Activated naive CD4-positive, alpha-beta T cell treated with anti-CD3 and anti-CD28 coated beads, Interleukin-2, amount 50 U/mL, for 24 hours (primary cell): ENCODE data around the gene GOLGA3.
A peak's percentile ranks its signal among the peaks of the same experiment; 100 is the strongest.
"Not testable (repeated sequence)": the region's sequence is repeated elsewhere in the genome, so short reads cannot be mapped to it uniquely, and the experiment has no call there.

ENCODE experiments used
- H3K27ac Mint-ChIP-seq: one replicate; pipeline ENCODE4 v1.8.0; 2021; ENCODE audit warnings: mild to moderate bottlenecking, mixed read lengths
- H3K27me3 Mint-ChIP-seq: one replicate; pipeline ENCODE4 v1.8.0; 2021; ENCODE audit warnings: mixed read lengths
- H3K36me3 Mint-ChIP-seq: one replicate; pipeline ENCODE4 v1.8.0; 2021; ENCODE audit warnings: mixed read lengths
- H3K4me1 Mint-ChIP-seq: one replicate; pipeline ENCODE4 v1.8.0; 2021; ENCODE audit warnings: mixed read lengths
- H3K4me3 Mint-ChIP-seq: one replicate; pipeline ENCODE4 v1.8.0; 2021; ENCODE audit warnings: mild to moderate bottlenecking, mixed read lengths
- H3K9me3 Mint-ChIP-seq: one replicate; pipeline ENCODE4 v1.8.0; 2021; ENCODE audit warnings: mixed read lengths

GOLGA3 gene

DNA sequence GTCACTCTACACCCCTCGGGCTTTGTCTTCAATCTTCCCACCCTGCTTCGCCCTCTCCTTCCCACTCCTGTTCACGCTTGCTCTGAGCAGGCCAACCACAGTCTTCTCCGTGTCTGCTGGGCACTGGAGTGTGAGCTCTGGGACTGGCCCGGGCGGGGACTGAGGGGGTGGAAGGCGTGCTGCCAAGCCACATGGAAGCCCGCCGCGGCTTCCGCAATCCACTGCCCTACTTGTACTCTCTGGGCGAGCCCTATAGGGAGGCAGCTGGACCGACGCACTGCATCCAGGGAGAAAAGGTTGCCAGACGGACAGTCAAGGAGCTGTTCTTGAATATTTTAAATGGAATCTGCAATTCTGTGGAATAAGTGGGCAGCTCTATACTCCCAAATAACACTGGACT lies 24.8 kb downstream of the GOLGA3 start:
- H3K4me1 Mint-ChIP-seq = peaks cover 12% of the 10 kb centered on the region
- H3K27ac Mint-ChIP-seq = no peak overlapping the region
- no peaks in the 10 kb centered on the region for H3K9me3 Mint-ChIP-seq
- peaks cover 14% of the 10 kb centered on the region for H3K36me3 Mint-ChIP-seq
- H3K27me3 Mint-ChIP-seq = no peaks in the 10 kb centered on the region
- no peak overlapping the region for H3K4me3 Mint-ChIP-seq

DNA sequence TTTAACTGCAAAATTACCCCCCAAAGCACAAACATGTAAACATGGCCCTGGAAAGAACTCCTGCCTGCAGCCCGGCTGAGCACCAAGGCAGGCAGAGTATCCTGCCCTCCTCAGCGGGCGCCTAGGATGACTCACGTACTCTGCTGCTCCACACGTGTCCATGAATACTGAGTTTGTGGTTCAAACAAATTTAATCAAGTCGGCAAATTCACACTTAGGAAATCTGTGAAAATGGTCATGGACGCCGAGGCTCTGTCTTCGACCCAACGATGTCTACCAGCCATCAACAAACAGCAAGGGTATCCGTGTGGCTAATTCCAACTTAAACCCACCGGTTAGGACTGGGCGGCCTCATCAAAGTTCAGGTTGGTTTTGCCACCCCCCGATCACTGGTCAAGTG lies 25.5 kb downstream of the GOLGA3 start:
- Mint-ChIP-seq H3K27me3 (no peaks in the 10 kb centered on the region), H3K27ac (peak overlapping the region; percentile 35), H3K9me3 (no peaks in the 10 kb centered on the region), H3K36me3 (peaks cover 15% of the 10 kb centered on the region), H3K4me1 (peaks cover 12% of the 10 kb centered on the region), H3K4me3 (no peak overlapping the region)

DNA sequence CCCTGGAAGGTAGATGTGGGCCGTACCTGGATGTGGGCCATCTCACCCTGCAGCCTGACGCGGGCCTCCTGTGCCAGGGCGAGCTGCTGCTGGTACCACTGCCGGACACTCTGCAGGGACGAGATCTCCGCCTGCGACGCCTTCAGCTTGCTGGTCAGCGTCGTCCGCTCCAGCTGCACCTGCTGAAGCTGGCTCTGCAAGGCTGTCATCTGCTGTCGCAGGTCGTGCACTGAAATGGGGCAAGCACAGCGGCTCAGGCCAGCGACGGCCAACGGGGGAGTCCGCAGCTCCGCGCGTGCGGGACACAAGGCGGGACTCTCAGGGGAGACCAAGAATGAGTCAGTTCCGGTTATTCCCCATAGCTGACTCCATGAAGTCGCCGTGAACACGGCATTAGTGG lies 26.9 kb downstream of the GOLGA3 start:
- Mint-ChIP-seq H3K27ac (no peak overlapping the region), H3K4me1 (peaks cover 5% of the 10 kb centered on the region), H3K4me3 (no peak overlapping the region), H3K27me3 (no peaks in the 10 kb centered on the region), H3K9me3 (no peaks in the 10 kb centered on the region), H3K36me3 (peaks cover 13% of the 10 kb centered on the region)

GRCh38 chr12:132798836-132799235 lies 29.8 kb downstream of the GOLGA3 start:
- Mint-ChIP-seq H3K27me3 (no peaks in the 10 kb centered on the region), H3K4me1 (no peaks in the 10 kb centered on the region), H3K9me3 (no peaks in the 10 kb centered on the region), H3K27ac (no peak overlapping the region), H3K36me3 (peaks cover 11% of the 10 kb centered on the region), H3K4me3 (no peak overlapping the region)

GRCh38 chr12:132797820-132798570 lies 30.7 kb downstream of the GOLGA3 start:
- H3K9me3 Mint-ChIP-seq = no peaks in the 10 kb centered on the region
- no peak overlapping the region for H3K27ac Mint-ChIP-seq
- no peaks in the 10 kb centered on the region for H3K4me1 Mint-ChIP-seq
- H3K36me3 Mint-ChIP-seq = peaks cover 9% of the 10 kb centered on the region
- H3K4me3 Mint-ChIP-seq = no peak overlapping the region
- no peaks in the 10 kb centered on the region for H3K27me3 Mint-ChIP-seq

GRCh38 chr12:132795847-132796246 lies 32.8 kb downstream of the GOLGA3 start:
- H3K27me3 Mint-ChIP-seq = no peaks in the 10 kb centered on the region
- H3K36me3 Mint-ChIP-seq = peaks cover 6% of the 10 kb centered on the region
- no peaks in the 10 kb centered on the region for H3K4me1 Mint-ChIP-seq
- no peak overlapping the region for H3K27ac Mint-ChIP-seq
- no peaks in the 10 kb centered on the region for H3K9me3 Mint-ChIP-seq
- H3K4me3 Mint-ChIP-seq = no peak overlapping the region

DNA sequence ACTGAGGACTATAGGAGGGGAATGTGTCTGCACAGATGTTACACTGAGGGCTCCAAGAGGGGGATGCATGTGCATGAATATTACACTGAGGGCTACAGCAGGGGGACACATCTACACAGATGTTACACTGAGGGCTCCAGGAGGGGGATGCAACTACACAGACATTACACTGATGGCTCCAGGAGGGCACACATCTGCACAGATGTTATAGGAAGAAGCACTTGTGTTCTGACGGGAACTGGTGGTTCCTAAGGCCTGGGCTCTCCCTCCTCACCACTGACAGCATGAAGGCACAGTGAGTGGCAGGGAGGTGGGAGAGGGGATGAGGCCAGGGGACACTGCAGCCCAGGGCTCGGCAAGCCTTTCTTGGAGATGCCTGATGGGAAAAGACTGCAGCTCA lies 36.7 kb downstream of the GOLGA3 start:
- Mint-ChIP-seq H3K36me3 (peaks cover 12% of the 10 kb centered on the region), H3K27ac (peak overlapping the region; percentile 55)
- not testable (repeated sequence) for H3K4me1 Mint-ChIP-seq, H3K27me3 Mint-ChIP-seq, H3K9me3 Mint-ChIP-seq, H3K4me3 Mint-ChIP-seq

GRCh38 chr12:132789099-132789471 lies 39.6 kb downstream of the GOLGA3 start:
- no peaks in the 10 kb centered on the region for H3K27me3 Mint-ChIP-seq
- no peak overlapping the region for H3K4me3 Mint-ChIP-seq
- no peaks in the 10 kb centered on the region for H3K4me1 Mint-ChIP-seq
- no peak overlapping the region for H3K27ac Mint-ChIP-seq
- H3K36me3 Mint-ChIP-seq = peaks cover 21% of the 10 kb centered on the region
- H3K9me3 Mint-ChIP-seq = no peaks in the 10 kb centered on the region

GRCh38 chr12:132788375-132789098 lies 40.1 kb downstream of the GOLGA3 start:
- no peaks in the 10 kb centered on the region for H3K4me1 Mint-ChIP-seq
- H3K36me3 Mint-ChIP-seq = peaks cover 21% of the 10 kb centered on the region
- peak overlapping the region; percentile 46 for H3K27ac Mint-ChIP-seq
- no peak overlapping the region for H3K4me3 Mint-ChIP-seq
- H3K9me3 Mint-ChIP-seq = no peaks in the 10 kb centered on the region
- H3K27me3 Mint-ChIP-seq = no peaks in the 10 kb centered on the region

- Mint-ChIP-seq H3K27me3 (no peaks in the 10 kb centered on the region), H3K9me3 (no peaks in the 10 kb centered on the region), H3K27ac (peak overlapping the region; percentile 76), H3K4me1 (no peaks in the 10 kb centered on the region), H3K4me3 (no peak overlapping the region), H3K36me3 (peaks cover 21% of the 10 kb centered on the region)
Measured at GRCh38 chr12:132787877-132788276, 40.8 kb downstream of the GOLGA3 start.

- H3K4me3 Mint-ChIP-seq = no peak overlapping the region
- no peaks in the 10 kb centered on the region for H3K27me3 Mint-ChIP-seq
- no peaks in the 10 kb centered on the region for H3K9me3 Mint-ChIP-seq
- H3K36me3 Mint-ChIP-seq = peaks cover 21% of the 10 kb centered on the region
- H3K4me1 Mint-ChIP-seq = no peaks in the 10 kb centered on the region
- no peak overlapping the region for H3K27ac Mint-ChIP-seq
Measured at GRCh38 chr12:132786192-132786591, 42.5 kb downstream of the GOLGA3 start.

- no peaks in the 10 kb centered on the region for H3K27me3 Mint-ChIP-seq
- peak overlapping the region; percentile 88 for H3K27ac Mint-ChIP-seq
Measured at GRCh38 chr12:132784580-132784979, 44.1 kb downstream of the GOLGA3 start.

DNA sequence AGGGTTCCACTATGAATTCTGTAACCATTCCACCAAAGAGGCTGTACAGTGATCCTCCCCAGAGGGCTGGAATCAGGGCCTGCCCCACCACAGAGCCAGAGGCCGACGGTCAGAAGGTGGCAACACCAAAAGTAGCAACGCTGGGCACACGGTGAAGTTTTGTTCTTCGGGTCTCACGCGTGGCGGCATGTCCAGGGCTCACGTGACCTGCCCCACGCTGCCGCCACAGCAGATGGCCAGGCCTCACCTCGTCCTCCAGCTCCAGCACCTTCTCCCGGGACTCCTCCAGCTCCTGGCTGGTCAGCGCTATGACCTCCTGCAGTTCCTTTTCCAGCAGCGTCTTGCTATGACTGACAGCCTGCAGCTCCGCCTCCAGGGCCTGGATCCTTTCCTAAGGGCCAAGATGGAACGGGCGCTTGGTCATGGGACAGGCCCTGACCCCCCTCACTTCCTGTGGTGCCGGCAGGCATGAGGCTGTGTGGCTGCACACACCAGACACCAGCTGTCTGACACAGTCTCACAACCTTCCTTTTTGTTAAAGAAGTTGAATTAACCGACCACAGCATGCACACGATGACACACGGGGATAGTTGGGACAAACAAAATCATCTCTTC lies 44.6 kb downstream of the GOLGA3 start:
- Mint-ChIP-seq H3K9me3 (no peaks in the 10 kb centered on the region), H3K36me3 (peaks cover 21% of the 10 kb centered on the region), H3K4me3 (no peak overlapping the region), H3K27ac (no peak overlapping the region), H3K27me3 (no peaks in the 10 kb centered on the region), H3K4me1 (no peaks in the 10 kb centered on the region)

More at GRCh38 chr12:132784580-132784979, 44.1 kb downstream of the GOLGA3 start:
- Mint-ChIP-seq H3K4me1 (no peaks in the 10 kb centered on the region), H3K4me3 (no peak overlapping the region), H3K36me3 (peaks cover 21% of the 10 kb centered on the region), H3K9me3 (no peaks in the 10 kb centered on the region)

- H3K36me3 Mint-ChIP-seq = peaks cover 13% of the 10 kb centered on the region
- no peak overlapping the region for H3K27ac Mint-ChIP-seq
- H3K27me3 Mint-ChIP-seq = no peaks in the 10 kb centered on the region
- H3K9me3 Mint-ChIP-seq = no peaks in the 10 kb centered on the region
- no peaks in the 10 kb centered on the region for H3K4me1 Mint-ChIP-seq
- no peak overlapping the region for H3K4me3 Mint-ChIP-seq
Measured at GRCh38 chr12:132781938-132782337, 46.7 kb downstream of the GOLGA3 start.

DNA sequence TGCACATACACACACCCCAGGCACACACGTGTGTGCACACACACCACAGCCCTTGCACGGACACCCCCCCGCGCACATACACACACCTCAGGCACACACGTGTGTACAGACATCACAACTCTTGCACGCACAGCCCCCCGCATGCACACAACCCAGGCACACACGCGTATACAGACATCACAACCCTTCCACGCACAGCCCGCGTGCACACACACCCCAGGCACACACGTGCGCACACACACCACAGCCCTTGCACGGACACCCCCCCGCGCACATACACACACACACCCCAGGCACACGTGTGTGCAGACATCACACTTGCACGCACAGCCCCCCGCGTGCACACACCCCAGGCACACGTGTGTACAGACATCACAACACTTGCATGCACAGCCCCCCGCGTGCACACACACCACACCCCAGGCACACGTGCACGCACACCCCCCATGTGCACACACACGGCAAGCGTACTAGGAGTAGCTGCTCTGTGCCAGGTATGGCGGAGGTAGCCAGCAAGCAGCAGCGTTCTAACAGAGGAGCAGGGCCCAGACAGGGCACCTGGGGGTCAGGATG lies 48.8 kb downstream of the GOLGA3 start:
- no peaks in the 10 kb centered on the region for H3K27me3 Mint-ChIP-seq
- H3K9me3 Mint-ChIP-seq = no peaks in the 10 kb centered on the region
- peaks cover 11% of the 10 kb centered on the region for H3K4me1 Mint-ChIP-seq
- H3K36me3 Mint-ChIP-seq = peaks cover 12% of the 10 kb centered on the region
- no peak overlapping the region for H3K4me3 Mint-ChIP-seq
- H3K27ac Mint-ChIP-seq = peak overlapping the region; percentile 36

DNA sequence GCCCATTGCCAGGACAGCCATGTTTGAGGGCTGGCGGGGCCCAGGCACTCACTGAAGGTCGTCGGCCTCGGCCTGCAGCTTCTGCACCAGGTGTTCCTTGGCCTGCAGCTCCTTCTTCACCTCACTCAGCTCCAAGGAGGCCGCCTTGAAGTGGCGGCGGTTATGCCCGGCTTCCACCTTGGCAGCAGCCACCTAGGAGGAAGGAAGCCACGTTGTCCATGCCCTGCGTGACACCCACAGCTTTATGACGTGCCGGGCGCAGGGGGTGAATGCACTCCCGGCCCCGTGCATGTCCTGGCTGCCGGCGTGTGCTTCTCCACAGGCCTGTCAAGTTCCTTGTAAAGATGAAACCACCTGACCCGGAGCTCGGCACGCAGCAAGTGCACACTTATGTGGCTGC lies 51.1 kb downstream of the GOLGA3 start:
- no peak overlapping the region for H3K27ac Mint-ChIP-seq
- peaks cover 28% of the 10 kb centered on the region for H3K4me1 Mint-ChIP-seq

More for the DNA sequence above, 51.1 kb downstream of the GOLGA3 start:
- Mint-ChIP-seq H3K36me3 (peaks cover 14% of the 10 kb centered on the region), H3K9me3 (no peaks in the 10 kb centered on the region), H3K4me3 (no peak overlapping the region), H3K27me3 (no peaks in the 10 kb centered on the region)
